HG03520 (cell line): Measurements from ENCODE around the gene MFAP3L.
"Not testable (repeated sequence)": the region's sequence is repeated elsewhere in the genome, so short reads cannot be mapped to it uniquely, and the experiment has no call there.

ENCODE experiments used
- ATAC-seq: cut with Tn5 transposase; IDR thresholded peaks from one replicate; pipeline ENCODE4 v1.9.1; 2021; ENCODE audit warnings: mild to moderate bottlenecking, moderate library complexity; ENCODE audit not compliant: unreplicated experiment

The MFAP3L gene

DNA sequence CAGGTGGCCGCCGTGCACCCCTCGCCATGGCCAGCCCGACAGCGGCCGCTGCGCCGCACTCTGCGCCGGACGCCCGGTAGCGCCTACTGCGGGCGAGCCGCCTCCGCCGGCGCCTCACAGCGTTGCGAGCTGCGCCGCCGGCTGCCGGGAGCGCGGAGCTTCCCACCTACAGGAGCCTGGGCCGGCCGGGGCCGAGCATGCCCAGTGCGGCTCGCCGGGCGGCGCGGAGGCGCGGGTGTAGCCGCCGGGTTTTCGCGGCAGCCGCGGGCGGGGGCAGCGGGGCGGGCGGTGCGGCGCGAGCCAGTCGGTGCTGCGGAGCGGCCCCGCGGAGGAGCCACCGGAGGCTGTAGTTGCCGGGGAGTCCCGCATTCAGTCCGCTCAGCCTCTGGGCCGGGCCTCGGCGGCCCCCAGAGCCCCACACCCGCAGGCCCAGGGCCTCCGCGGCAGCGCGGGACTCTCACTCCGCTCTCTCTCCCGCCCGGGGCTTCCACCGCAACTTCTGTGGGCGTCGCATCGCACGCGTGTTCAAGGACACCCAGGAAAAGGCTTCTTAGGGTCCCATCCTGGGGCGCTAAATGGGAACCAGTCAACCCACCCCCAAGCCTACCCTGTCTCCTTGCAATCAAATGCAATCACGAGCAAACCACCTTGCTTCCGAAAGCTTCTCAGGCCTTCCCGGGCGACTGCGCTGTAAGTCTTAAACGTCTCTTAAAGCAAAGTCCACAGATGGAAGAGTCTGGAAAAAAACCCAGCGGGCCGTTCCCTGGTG lies at the start of gene MFAP3L:
TSS of gene MFAP3L (minus strand) at position 143 of the 769 bp plus-strand sequence. CDS start 20,518 bp downstream, outside the sequence.
- ATAC-seq = peak; percentile 80

DNA sequence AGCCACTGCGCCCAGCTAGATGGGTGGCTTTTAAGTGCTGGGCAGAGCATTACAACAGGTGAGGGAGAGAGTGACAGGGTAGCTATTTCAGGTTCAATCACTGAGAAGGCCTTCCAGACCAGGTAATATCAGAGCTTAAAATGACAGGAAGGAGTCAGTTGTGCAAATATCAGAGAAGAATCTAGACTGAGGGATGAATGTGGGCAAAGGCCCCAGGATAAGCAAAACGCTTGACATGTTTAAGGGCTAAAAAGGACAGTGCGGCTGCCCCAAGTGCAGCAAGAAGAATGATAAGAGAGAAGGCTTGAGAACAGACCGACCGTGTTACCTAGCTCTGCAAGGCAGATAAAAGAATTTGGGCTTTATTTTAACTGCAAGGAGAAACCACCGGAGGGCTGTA lies 45.0 kb upstream of the MFAP3L start:
- no peak for ATAC-seq

DNA sequence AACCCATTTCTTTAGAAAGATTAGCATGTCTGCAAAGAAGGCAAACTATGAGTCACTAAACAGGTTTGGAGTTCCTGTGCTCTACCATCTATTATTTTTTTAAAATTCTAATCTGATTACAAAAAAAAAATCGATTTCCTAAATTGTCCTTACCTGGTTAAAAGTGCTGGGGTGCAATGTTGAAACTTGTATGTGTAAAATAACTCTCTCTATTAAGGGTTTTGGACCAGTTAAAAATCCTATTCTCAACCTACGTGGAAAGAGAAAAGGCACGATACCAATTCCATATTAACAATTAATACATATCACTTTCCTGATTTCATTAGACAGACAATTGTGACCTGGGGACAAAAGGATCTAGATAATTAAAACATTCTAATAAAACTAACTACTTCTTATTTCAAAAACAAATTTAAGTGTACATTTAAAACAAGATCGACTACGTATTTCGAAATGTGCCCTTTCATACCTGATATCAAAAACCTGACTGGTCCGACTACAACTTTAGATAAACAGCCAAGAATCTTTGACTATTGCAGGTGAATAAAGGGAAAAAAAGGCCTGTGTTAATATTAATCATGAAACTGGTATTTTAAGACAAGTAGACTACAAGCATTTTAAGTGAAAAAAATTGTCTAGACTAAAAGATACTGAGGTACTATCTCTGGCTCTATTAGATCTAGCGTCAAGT lies 42.4 kb upstream of the MFAP3L start:
- no peak for ATAC-seq

DNA sequence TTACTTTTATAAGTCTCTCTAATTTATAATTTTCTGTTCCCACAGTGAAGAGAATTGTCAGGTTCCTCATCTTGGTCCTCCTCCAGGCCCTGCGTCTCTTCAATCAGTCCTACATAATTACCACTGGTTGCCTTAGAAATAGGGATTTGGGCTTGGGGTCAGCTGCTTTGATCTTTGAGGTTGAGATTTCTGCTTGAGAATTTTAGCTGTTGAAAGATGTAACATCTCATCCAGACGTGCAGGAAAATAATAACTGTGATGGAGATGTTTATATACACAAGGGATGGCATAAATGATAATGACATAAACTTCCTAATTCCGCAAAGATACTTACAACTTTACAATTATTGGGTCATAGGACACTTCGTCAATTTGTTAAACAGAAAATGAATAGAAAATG lies 33.2 kb upstream of the MFAP3L start:
- ATAC-seq = no peak

DNA sequence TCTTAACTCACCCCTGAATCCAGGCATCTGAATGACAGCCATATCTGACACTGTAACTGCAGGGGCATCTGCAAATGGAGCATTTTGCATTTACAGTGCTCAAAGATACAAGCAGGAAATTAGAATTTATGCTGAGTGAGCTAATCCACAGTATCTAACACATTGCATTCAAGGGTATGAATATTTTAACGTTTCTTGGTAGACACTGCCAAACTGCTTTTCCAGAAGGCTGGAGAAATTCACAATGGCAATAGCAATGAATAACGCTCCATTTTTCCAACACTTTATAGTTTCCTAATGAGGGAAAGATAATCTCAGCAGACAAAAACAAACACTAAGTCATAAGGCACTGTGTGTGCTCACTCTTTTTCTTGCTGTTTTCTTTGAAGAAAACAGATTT lies 32.6 kb upstream of the MFAP3L start:
- ATAC-seq = no peak

DNA sequence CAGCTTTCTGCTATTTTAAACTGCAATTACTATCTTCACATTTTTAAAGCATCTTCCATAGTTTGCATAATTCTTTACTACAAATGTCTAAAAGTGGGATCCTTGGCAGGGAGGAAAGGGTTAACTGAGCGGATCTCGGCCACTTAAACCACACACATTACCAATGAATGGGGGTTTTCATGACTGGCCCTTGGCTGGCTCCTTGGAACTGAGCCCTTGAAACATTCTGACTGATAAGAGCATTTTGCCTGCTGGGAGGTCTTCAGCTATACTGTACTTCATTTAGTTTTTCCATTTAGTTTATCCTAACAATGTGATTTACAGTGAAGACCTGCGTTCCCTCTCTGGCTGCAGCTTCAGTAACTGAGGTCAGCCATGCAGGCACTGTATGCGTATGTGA lies 31.7 kb upstream of the MFAP3L start:
- ATAC-seq = no peak

DNA sequence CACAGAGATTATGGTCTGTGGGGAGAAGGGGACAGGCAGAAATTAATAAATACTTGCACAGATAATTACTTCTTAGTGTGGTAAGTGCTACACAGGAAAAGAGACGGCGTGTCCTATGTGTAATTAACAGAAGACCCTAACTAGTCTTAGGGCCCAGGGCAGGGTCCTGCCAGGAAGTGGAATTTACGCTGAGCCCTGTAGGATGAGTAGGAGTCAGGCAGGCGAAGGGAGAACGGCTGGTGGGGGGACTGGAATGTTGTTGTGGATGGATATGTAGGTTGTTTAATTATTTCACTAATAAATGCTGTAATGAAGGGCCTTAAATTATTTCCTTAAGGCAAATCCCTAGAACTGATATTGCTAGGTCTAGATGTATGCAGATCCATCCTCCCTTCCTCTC lies 26.7 kb upstream of the MFAP3L start:
- ATAC-seq = no peak

DNA sequence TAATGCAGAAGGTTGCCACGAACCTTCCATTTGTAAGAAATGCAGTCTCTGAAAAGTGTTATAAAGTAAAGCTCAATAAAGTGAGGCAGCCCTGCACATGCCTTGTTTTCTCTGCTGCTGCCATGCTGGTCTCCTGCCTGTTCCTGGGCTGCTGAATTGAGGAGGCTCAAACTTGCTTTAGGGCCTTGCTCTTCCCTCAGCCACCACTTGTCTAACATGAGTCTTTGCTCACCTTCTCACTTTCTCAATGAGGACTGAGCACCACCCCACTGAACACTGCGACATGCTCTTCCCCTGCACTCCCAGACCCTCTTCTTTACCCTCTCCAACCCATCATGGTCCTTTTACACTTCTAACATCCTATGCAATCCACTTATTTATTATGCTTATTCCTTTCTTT lies 25.2 kb upstream of the MFAP3L start:
- ATAC-seq = no peak

DNA sequence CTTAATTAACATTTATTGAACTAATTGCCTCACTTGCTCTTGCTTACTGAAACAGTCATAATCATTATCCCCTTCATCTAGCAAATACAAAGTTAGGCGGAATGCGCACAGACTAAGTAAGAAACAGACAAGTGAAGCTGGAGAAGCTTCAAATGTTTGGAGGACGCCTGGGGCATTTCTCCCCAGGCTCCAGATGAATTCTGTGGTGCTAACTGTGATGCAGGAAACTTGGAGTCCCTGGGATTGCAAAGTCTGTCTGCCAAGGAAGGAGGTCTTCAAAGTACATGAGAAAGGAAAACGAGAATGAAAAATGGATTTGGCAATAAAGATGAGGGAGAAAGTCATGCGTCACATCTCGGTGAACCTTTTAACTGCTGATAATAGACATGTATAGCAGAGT lies 23.6 kb upstream of the MFAP3L start:
- no peak for ATAC-seq

DNA sequence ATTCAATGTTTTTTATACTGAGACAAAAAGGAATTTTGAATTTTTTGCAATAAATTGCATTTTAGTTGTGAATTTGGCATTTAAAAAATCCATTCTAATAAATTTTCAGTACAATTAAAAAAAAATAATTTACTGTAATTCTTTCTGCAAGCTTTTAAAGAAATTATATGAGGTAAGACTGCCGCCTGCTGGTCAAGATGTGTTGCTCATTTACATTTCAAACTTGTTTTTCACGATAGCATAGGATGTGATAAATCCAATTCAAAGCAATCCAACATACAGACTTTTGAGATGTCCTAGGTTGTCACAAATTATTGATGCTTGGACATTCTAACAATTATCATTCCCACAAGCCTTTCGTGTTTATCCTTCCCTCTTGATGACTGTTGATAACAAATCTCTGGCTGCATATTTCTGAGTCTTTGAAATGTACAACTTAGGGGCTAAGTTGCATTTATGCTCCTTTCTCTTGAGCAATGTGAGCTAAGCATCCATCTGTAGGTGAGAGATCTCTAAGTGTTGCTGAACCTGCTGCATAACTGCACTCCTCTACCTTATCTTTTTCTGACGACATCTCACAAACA lies 21.7 kb upstream of the MFAP3L start:
- no peak for ATAC-seq

DNA sequence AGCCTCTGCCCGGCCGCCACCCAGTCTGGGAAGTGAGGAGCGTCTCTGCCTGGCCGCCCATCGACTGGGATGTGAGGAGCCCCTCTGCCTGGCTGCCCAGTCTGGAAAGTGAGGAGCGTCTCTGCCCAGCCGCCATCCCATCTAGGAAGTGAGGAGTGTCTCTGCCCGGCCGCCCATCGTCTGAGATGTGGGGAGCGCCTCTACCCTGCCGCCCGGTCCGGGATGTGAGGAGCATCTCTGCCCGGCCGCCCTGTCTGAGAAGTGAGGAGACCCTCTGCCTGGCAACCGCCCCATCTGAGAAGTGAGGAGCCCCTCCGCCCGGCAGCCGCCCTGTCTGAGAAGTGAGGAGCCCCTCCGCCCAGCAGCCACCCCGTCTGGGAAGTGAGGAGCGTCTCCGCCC lies 20.0 kb upstream of the MFAP3L start:
- not testable (repeated sequence) for ATAC-seq

DNA sequence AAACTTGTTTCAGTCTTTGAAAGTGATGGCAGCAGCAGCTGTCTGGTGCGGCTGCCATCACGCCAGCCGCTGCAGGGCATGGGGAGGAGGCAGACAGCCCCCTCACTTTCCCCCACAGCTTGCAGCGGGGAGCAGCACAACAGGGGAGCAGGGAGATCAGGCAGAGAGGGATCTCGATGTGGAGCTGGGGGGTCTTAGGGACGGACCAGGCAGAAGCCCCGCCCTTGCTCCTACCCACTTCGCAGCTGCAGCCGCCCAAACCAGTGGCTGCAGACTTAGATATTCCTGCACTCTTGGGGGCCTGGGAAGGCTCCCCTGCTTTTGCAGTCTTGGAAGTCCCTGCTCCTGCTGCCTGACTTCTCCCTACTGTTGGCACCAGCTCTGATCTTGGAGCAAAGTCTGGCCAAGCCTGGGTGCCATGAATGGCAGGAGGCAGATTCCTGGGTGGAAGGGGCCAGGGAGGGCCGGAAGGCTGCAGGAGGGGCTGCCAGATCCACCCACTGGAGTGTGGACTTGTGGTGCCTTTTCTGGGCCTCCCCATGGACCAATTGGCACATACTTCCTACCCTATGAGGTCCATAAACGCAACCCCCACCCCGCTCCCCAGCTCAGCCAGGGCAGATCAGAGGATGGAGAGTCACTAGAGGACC lies 14.0 kb upstream of the MFAP3L start:
- no peak for ATAC-seq

DNA sequence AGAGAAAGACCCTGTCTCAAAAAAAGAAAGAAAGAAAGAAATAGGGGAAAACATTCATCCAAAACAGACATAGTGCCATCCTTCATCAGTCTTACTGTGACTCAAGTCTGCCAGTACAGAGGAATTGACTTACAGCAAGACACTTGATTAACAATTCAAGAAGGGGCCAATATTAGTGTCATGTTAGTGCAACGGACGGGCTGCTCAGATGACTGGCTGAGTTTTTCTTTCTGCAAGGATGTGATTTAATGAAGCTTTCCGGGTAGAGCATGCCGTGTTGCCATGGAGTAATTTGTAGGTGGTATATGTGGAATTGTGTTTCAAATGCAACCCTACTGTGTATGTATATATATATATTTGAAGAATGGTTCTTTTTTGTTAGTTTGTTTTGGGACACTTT lies 12.6 kb upstream of the MFAP3L start:
- ATAC-seq = no peak

DNA sequence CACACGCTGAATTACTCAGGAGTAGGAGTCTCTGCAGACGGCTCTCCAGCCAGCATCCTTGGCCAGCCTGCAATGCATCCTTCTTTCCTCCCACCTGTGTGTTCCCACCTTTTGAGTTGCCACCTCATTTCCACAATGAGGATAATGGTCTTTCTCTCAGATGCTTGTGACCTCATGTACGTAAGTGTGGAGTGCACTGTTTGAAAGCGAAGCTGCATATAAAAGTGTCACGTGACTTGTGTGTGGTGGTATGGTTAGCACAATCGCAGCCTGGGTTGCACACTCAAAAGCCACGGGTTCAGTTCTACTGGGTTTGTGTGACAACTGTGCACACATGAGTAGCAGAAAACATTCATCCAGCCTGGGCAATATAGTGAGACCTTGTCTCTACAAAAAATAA lies 12.0 kb upstream of the MFAP3L start:
- no peak for ATAC-seq

DNA sequence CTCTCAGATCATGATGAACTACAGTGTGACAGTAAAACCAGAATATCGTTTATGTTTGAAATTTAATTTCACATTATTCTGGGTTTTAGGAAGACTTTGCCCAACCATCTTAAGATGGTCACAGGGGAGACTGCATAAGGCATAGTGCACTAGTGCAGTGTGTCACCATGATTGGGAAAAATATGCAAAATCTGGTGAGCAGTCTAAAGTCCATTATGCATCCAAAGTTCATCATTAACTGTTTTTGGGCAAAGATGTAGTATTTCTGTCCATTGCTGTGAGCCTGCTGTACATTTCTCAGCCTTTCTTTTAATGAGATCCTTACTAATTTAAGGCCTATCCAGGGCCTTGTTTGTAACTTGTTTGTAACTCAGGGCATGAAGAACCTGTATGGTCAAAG lies 11.3 kb upstream of the MFAP3L start:
- no peak for ATAC-seq

DNA sequence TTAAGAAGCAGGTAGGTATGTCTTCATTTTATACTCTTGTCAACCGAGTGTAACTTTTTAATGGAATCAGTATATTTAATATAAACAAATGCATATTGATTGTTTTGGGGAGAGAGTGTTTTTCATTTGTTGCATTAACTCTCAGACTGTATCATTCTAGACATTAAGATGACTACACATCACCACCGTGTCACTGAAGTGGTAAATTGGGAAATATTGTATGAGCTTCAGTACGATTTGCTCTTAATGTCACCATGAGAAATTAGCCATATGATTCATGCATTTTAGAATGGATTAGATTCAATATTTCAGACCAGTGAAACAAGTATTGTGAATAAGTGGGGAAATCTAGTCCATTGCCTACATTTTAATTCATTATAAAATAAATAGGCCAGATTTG lies 9.7 kb upstream of the MFAP3L start:
- ATAC-seq = no peak

DNA sequence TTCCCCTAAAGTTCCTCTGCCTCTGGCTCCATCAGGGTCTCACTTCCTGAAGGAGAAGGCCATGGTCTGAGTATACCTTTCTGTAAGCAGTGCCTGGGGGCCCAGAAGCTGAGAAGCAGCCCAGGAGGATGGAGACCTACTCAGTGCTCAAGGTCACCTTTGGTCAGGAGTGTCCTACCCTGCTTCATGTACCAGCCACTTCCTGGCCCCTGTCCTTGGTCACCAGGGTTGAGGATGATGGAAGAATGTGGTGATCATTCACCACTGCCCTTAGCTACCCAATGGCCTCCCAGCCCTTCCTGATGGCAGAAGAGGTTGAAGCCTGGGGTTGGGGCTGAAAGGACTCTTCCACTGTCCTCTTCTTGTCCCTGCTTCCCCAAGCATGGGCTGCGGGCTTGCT lies 9.0 kb upstream of the MFAP3L start:
- ATAC-seq = no peak

DNA sequence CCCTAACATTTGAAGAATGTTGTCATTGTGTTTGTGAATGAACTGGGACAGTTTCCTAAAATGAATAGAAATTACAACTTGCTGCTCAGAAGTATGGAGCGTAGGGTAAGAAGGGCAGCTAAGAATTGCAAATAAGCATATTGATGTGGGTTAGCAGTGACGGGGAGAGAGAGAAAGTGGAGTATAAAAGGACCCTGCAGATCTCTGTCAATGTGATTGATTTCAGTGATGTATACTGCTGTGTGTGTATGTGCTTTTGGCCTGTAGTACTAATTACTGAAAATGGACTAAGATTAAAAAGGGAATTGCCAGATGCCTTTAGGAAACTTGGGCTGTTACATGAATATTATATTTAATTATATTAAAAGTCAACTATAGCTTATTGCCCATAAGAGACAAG lies 7.8 kb upstream of the MFAP3L start:
- ATAC-seq = no peak

DNA sequence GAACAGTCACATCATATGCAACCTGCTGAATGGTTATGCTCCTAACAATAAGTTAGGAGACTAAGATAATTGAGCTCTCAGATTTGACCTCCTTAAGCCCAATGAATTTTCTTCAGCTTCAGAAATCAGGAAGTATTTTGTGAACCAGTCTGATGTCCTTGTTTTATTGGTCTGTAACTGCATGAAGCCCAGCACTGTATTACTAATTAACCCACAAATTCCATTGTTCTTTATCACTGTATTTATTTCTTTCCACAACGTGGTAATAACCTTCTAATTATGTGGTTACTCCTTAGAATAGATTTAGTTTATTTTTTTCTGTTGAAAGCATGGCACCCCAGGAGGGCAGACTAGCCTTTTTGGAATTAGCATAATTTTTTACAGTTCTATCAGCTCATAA lies 3.9 kb upstream of the MFAP3L start:
- ATAC-seq = no peak

DNA sequence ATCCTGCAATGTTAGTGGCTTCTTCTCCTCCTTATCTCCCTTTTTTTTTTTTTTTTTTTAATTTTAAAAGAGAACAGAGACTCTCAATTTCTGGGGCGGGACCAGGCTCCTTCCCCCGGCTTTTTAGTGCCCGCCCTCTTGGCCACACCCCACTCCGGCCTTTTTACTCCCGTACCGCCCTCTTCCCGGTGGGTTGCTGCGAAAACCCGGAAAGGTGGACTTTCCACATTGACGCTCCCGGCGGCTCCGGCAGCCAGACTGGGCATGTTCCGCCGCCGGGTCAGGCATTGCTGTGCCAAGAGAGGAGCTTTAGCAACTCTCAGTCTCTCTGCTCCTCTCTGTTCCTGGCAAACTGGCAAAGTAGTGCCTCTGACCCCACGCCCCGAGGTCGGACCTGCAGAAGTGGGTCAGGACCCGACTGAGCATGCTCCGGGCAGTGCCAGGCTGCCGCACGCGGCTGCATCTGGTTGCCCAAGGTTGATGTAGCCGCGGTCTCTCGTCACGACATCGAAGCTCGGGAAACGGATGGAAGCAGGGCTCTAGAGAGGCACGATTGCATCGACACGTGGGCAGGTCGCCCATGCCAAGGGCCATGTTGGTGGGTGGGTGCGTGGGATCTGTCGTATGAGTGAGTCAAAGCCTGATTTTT lies 1.1 kb upstream of the MFAP3L start:
- peak; percentile 66 for ATAC-seq

DNA sequence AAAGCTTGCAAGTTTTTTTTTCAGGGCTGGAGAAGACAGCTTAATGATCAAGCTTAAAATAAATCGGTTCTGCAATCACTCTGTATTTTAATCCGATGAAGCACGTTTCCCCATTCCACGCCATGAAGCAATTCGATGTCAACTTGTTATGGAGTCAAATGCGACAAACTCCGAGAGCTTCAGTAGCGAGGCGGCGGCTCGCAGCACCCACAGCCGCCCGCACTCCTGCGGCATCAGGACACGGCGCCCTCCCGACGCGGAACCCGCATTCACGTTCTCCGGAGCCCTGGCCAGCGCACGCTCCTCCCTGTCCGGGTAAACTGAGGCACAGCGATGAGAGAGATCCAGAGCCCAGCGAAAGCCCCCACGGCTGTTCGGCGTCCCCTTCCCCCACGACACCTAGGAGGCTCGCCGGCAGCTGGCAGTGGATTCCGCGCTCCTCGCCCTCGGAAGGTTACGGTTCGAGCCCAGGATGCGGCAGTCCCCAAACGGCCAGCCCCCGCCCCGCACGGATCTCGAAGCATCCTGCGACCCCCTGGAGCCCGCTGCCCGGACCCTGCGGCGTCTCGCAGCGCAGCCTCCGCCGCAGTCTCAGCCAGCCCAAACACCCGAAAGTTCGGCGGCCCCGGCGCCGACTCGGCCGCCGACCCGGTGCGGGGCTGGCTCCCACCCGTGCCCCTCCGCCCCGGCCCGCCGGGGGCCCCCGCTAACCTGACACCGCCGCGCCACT lies 507 bp downstream of the MFAP3L start:
- ATAC-seq = no peak
